Skeletal muscle tissue (tissue), 4 donors: ENCODE results near the gene RRN3. TPM values are rescaled to one million over a fixed set of nuclear protein-coding genes. Genes with fewer than 3 reads are reported as not detected.
"Not testable (repeated sequence)": the region's sequence is repeated elsewhere in the genome, so short reads cannot be mapped to it uniquely, and the experiment has no call there.

Experiments
- H3K27ac ChIP-seq: one replicate; pipeline ENCODE4 v1.7.0; 2013; ENCODE audit warnings: mild to moderate bottlenecking, low read depth, low read length, inconsistent platforms
- H3K27me3 ChIP-seq, 3 donors: one replicate each; pipeline ENCODE4 v1.7.0; 2013; ENCODE audit warnings: low read length in 3 of 3; ENCODE audit not compliant: control insufficient read depth in 3 of 3, insufficient read depth in 3 of 3
- H3K36me3 ChIP-seq, 3 donors: one replicate each; pipeline ENCODE4 v1.7.0; 2013; ENCODE audit warnings: low read length in 3 of 3; ENCODE audit not compliant: control insufficient read depth in 3 of 3, insufficient read depth in 3 of 3
- H3K4me1 ChIP-seq, 3 donors: one replicate each; pipeline ENCODE4 v1.7.0; 2013; ENCODE audit warnings: low read length in 3 of 3, mild to moderate bottlenecking in 3 of 3; ENCODE audit not compliant: control insufficient read depth in 3 of 3, insufficient read depth in 3 of 3
- H3K4me3 ChIP-seq, 3 donors: one replicate each; pipeline ENCODE4 v1.7.0; 2013; ENCODE audit warnings: low read length in 3 of 3
- H3K9ac ChIP-seq, 3 donors: one replicate each; pipeline ENCODE4 v1.7.0; 2013; ENCODE audit warnings: low read length in 3 of 3, mild to moderate bottlenecking in 3 of 3, moderate library complexity in 2 of 3, low read depth in 1 of 3
- H3K9me3 ChIP-seq, 3 donors: one replicate each; pipeline ENCODE4 v1.7.0; 2013; ENCODE audit warnings: low read length in 3 of 3; ENCODE audit not compliant: control insufficient read depth in 3 of 3
- total RNA-seq: library from RNA; depleted of rRNA; stranded (reverse); fragments of >200 nt; gene quantifications from one replicate; pipeline ENCODE4 v1.2.3, GENCODE V29; 2014
- donor health status: Osteomylitis.

Gene RRN3
- total RNA-seq, 1 donor from 2014 or later, result 26.6 TPM

DNA sequence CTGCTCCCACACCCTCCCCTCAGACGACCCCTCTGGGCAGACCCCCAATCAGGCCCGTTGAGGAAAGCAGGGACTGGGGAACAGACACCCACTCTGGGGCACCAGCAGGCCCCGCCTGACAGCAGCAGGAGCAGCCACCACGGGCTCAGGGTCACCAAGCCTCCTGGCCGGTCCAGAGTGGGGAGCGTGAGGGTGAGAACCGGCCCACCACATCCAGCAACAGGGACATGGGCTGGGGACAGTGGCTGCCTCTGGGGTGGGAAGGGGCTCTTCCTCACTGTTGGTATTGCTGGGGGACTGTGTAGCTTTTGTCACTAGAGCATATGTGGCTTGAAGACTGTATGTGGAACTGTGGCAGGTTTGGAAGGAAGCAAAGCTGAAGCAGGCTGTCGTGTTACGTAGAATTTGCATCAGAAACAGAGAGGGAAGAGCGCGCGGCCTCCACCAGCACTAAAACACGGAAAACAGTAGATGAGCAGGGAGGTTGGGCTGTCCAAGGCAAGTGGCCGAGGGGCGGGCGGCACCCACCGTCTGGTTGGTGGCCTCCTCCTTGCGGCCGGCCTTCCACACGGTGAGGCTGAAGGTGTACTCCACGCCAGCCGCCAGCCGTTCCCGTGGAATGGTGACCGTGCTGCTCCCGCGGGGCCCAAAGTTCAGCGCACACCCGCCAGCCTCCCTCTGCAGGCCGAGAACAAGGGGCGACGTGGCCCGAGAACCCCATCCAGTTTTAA is 40.8 kb upstream of the RRN3 start:
- not testable (repeated sequence) for H3K4me3 ChIP-seq, H3K4me1 ChIP-seq, H3K27ac ChIP-seq, H3K27me3 ChIP-seq, H3K9ac ChIP-seq, H3K9me3 ChIP-seq, H3K36me3 ChIP-seq

DNA sequence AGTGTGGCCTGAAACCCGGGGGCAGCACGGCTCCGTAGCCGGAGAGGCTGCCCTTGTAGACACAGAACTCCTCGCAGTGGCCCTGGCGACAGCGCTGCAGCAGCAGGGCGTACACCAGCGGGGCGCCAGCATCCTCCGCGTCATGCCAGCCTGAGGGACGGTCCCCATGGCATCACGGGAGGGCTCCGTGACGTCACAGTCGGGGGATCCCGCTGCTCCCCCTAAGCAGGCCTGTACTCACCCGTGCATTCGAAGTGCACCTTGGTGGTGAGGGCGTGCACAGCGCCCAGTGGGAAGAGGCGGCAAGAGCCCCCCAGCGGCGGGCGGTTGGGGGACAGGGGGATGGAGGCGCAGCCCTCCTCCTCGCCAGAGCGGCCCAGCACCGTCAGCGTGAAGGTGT is 39.5 kb upstream of the RRN3 start:
- H3K4me3 ChIP-seq, H3K27me3 ChIP-seq, H3K4me1 ChIP-seq, H3K9ac ChIP-seq, H3K27ac ChIP-seq, H3K9me3 ChIP-seq, H3K36me3 ChIP-seq: not testable (repeated sequence)

DNA sequence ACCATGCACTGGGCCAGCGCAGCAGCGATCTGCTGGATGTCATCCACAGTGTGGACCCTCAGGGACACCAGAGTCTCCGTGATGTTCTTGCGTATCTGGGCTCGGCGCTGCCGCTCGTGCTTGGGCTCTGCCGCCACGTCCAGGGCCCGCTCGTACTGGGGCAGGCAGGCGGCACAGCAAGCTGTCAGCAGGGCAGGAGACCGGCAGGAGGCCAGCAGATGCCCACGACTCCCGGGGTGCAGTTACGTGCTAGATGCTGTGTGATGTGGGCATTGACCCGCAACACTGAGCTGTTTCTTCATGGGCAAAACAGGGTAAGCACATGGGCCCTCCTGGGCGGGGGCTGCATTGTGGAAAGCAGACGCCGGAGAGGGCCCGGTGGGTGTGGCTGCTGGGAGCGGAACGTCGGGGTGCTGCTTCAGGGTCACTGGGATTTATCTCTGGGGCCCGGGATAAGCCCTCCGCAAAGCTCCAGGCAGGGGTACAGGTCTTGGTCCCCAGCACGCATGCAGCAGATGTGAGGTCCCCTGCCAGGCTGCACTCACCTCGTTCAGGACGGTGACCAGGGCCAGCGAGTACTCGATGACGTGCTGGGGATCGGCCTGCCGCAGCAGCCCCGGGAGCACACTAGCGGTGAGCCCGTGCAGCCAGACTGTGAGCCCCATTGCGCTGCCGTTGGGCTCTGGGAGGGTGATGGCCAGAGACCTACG is 38.8 kb upstream of the RRN3 start:
- not testable (repeated sequence) for H3K36me3 ChIP-seq, H3K9me3 ChIP-seq, H3K27ac ChIP-seq, H3K4me3 ChIP-seq, H3K4me1 ChIP-seq, H3K9ac ChIP-seq, H3K27me3 ChIP-seq

DNA sequence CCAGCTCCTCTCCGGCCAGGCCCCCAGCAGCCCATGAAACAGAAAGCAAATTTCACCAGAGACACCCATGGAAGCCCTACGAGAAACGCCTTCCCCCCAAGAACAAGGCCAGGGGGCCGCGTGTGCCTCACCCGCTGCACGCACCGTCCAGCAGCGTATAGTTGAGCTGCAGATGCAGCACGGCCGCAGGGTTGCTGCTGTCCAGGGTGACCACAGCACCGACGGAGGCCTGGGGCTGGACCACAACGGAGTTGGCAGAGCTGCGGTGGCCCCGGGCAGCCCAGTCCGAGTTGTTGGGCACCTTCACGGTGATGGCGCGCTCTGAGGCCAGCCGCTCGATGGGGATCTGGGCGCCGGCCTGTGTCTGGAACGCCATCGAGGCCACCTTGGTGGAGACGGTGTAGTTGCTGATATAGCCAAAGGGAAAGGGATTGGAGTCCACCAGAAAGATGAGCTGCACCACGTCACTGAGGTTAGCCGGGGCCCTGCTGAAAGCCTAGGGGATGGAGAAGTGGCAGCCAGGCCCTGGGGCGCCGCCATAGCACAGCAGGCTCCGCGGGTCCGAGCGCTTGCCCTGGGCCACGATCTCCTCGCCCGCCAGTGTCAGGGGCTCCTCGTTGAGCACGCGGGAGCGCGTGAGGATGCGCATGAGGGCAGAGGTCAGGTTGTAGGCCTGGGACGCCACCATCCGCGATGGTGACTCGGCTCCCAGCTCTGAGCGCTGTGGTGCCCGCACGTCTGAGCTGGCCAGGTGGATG is 37.0 kb upstream of the RRN3 start:
- H3K27ac ChIP-seq, H3K4me3 ChIP-seq, H3K27me3 ChIP-seq, H3K4me1 ChIP-seq, H3K36me3 ChIP-seq, H3K9ac ChIP-seq, H3K9me3 ChIP-seq: not testable (repeated sequence)

DNA sequence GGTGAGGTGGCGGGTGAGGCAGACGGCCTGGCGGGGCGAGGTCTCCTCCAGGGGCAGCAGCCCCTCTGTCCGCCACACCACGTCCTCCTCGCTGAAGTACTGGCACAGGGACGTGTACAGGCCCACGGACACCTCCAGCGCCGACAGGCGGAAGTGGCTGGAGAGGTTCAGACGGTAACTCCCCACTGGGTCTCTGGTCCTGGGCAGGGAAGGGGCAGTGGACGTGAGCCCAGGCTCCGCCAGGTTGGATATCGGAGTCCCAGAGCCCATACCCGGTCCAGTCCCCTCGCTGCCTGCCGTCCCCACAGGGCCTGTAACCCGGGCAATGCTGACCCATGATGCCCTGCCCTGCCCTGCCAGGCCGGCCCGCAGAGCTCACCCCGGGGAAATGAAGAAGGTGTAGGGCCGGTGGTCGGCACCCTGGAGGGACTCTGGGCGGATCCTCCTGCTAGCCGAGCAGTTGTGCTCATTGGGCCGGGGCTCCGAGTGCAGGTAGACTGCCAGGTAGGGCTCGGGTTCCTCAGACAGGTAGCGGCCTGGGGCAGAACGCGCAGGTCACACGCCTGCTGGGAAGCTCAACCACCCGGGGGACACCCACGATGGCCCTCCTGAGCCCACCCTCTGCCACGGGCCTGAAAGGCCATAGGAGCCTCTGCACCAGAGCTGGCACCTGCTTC is 36.3 kb upstream of the RRN3 start:
- not testable (repeated sequence) for H3K9ac ChIP-seq, H3K27me3 ChIP-seq, H3K4me1 ChIP-seq, H3K9me3 ChIP-seq, H3K27ac ChIP-seq, H3K36me3 ChIP-seq, H3K4me3 ChIP-seq

DNA sequence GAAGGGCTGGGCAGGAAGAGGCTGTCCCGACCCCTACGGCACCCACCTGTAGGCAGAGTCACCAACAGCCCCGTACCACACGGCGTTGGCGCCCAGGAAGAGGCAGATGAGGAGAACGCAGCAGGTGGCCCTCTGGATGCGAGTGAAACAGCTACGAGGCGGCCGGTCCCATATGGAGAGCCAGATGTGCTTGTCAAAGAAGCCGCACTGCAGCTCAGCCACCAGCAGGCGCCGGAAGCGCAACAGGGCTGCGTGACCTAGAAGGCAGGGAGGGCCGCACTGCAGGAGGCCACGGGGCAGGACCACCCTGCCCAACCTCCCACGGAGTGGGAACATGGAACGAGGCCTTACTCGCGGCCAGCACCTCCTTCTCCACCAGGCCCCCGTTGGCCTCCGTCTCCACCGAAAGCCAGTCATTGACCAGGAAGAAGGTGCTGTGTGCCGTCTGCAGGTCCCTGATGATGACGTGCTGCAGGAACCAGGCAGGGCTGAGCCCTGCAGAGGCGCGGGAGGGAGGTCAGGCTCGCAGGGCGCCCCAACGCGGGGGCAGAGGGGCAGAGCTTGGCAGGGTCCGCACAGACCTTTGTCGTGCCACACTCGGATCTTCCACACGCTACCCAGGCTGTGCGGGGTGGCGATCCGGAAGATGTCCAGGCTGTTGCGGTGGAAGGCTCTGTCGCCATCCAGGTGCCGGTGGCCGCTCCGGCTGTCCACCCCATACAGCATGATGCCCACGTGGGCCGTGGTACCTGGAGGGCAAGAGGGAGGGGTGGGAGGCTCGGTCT is 33.8 kb upstream of the RRN3 start:
- H3K4me1 ChIP-seq, H3K4me3 ChIP-seq, H3K27me3 ChIP-seq, H3K27ac ChIP-seq, H3K36me3 ChIP-seq, H3K9ac ChIP-seq, H3K9me3 ChIP-seq: not testable (repeated sequence)

DNA sequence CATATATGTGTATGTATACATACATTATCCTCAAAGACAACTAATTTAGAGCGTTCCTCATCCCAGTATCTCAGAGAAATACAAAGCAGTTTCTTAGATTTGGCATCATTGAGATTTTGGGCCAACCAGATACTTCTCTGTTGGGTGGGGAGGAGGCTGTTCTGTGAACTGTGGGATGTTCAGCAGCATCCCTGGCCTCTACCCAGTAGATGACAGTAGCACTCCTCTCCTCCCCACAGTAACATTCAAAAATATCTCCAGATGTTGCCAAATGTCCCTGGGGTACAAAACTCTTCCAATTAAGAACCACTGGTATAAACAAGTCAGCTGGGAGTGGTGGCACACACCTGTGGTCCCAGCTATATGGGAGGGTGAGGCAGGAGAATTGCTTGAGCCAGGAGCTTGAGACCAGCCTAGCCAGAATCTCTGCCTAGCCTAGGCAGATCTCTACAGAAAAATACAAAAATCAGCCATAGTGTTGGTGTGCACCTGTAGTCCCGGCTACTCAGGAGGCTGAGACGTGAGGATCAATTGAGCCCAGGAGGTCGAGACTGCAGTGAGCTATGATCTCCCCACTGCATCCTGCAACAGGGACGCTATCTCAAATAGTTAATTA is 6.4 kb upstream of the RRN3 start:
- H3K36me3 ChIP-seq, H3K9ac ChIP-seq, H3K4me1 ChIP-seq, H3K9me3 ChIP-seq, H3K4me3 ChIP-seq, H3K27ac ChIP-seq, H3K27me3 ChIP-seq: not testable (repeated sequence)

DNA sequence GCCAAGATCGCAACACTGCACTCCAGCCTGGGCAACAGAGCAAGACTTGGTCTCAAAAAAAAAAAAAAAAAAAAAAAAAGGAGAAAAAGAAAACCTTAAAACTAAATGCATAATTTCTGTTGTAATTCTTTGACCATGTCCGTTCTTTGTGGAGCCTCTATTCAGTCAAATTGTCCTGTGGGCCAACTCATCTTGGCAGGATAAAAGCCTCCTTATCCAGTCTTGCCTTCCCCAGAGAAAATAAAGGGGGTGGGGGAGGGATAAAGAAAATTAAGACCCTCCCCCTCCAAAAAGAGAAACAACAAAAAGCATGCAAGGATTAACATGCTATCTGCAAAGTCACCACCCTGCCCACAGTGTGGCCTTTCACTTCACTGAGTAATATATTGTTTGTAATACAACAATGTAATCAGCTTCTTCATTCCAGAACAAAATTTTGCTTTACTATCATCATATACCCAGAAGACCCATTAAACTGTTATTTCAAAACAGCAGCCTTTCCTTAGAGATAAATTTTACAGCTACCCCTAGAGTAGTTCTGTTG is 5.4 kb upstream of the RRN3 start:
- H3K4me3 ChIP-seq, H3K36me3 ChIP-seq, H3K4me1 ChIP-seq, H3K9me3 ChIP-seq, H3K27ac ChIP-seq, H3K9ac ChIP-seq, H3K27me3 ChIP-seq: not testable (repeated sequence)

DNA sequence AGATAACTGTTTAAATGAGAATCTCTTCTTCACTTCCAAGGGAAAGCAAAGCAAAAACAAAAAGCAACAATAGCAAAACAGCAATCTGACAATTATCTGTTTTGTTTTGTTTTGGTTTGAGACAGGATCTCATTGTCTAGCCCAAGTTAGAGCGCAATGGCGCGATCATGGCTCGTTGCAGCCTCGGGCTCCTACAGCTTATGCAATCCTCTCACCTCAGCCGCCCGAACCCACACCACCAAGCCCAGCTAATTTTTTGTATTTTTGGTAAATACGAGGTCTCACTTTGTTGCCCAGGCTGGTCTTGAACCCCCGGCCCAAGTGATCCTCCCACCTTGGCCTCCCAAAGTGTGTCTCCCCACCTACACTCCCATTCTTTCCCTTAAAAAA is 2.5 kb upstream of the RRN3 start:
- not testable (repeated sequence) for H3K27ac ChIP-seq, H3K36me3 ChIP-seq, H3K9me3 ChIP-seq, H3K4me3 ChIP-seq, H3K27me3 ChIP-seq, H3K9ac ChIP-seq, H3K4me1 ChIP-seq
